ENCODE measurements around the gene HOGA1.

The HOGA1 gene

DNA sequence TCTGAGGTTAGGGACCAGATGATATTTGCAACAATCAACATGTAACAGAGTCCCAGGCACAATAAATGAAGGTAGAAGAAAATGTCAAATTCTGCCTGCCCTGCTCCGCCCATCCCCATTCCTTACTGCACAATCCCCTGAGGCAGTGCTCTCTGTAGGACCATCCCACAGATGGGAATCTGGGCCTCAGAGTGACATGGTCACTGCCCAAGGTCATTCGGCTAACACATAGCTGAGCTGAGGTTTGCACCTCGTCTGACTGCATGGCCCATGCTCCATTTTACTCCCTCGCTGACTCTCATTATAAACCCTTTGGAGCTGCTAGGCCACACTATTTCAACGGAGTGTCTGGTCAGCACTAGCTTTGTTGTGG is 1.2 kb downstream of the HOGA1 start:
- DNase-seq (ENCODE audit: low read depth) = no peak
- H3K4me3 ChIP-seq (ENCODE audit: low read depth, low read length) = no peak overlapping the region
- TF ChIP-seq, protein P1, sequence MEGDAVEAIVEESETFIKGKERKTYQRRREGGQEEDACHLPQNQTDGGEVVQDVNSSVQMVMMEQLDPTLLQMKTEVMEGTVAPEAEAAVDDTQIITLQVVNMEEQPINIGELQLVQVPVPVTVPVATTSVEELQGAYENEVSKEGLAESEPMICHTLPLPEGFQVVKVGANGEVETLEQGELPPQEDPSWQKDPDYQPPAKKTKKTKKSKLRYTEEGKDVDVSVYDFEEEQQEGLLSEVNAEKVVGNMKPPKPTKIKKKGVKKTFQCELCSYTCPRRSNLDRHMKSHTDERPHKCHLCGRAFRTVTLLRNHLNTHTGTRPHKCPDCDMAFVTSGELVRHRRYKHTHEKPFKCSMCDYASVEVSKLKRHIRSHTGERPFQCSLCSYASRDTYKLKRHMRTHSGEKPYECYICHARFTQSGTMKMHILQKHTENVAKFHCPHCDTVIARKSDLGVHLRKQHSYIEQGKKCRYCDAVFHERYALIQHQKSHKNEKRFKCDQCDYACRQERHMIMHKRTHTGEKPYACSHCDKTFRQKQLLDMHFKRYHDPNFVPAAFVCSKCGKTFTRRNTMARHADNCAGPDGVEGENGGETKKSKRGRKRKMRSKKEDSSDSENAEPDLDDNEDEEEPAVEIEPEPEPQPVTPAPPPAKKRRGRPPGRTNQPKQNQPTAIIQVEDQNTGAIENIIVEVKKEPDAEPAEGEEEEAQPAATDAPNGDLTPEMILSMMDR (conservative IDR thresholded peaks at IDR 0.05; ENCODE audit: low read depth, low read length) = no peak

DNA sequence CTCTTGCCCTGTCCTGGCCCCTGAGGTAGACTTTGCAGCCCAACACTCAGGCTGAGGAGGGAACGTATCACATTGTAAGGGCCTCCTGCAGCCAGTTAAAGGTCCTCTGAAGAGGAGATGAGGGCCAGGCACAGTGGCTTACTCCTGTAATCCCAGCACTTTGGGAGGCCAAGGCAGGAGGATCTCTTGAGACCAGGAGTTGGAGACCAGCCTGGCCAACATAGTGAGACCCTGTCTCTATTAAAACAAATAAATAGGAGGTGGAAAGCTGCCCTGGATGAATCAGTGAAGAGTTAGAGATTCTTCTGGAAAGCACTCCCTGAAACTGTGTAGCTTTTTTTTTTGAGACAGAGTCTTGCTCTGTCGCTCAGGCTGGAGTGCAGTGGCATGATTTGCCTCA is 3.0 kb downstream of the HOGA1 start:
- H3K4me3 ChIP-seq (ENCODE audit: low read depth, low read length) = no peak overlapping the region
- TF ChIP-seq, protein P1 (conservative IDR thresholded peaks at IDR 0.05; ENCODE audit: low read depth, low read length) = no peak
- no peak for DNase-seq (ENCODE audit: low read depth)

DNA sequence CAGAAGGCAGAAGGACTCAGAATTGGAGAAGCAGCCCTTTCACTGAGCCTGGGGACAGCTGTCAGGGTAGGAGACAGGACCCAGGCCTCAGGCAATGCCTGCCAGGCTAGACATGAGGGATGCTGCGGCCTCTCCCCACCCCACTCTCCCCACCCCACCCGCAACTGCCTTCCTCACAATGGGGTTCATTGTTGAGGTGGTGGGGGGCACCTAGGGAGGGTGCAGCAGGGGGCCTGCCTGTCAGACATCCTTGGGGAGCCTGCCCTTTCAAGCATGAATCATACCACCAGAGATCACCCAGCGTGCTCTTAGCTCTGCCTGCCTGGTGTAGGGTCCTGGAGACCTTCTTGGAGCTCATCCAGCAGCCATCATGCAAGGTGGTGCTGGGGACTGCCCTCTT is 5.3 kb downstream of the HOGA1 start, which contains the start of gene C10orf62:
C10orf62 (plus strand) TSS at position 243 of the 400 bp plus-strand sequence. CDS start 177 bp downstream, outside the sequence.
- no peak within 1 kb of the TSS for H3K4me3 ChIP-seq (ENCODE audit: low read depth, low read length)
- DNase-seq (ENCODE audit: low read depth) = no peak
- TF ChIP-seq, protein P1 (conservative IDR thresholded peaks at IDR 0.05; ENCODE audit: low read depth, low read length) = no peak

DNA sequence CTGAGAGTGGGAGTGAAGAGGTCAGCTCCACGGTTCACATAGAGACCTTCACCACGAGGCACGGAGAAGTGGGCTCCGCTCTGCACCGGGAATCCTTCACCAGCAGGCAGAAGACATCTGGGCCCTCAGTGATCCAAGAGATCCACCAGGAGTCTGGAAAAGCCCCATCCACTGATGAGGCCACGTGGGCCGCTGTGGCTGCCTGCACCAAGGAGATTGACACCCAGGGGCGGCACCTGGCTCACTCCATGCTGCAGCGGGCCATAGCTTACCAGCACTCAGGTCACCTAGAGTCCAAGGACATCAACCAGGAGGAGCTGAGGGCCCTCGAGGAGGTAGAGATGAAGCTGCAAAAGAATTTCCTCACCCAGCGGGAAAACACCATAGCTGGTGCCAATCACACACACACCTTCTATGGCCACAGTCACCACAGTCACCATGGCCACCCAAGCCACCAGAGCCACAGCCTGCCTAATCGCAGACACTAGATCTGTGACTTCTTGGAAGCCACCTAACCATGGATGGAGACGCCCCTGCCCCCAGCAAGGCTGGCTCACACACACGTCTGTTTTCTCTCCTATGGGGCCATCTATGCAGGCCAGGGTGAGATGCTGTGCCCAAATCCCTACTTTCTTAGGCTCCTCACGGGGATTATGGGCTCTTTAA is 6.0 kb downstream of the HOGA1 start:
- TF ChIP-seq, protein P1 (conservative IDR thresholded peaks at IDR 0.05; ENCODE audit: low read depth, low read length) = no peak
- DNase-seq (ENCODE audit: low read depth) = no peak

DNA sequence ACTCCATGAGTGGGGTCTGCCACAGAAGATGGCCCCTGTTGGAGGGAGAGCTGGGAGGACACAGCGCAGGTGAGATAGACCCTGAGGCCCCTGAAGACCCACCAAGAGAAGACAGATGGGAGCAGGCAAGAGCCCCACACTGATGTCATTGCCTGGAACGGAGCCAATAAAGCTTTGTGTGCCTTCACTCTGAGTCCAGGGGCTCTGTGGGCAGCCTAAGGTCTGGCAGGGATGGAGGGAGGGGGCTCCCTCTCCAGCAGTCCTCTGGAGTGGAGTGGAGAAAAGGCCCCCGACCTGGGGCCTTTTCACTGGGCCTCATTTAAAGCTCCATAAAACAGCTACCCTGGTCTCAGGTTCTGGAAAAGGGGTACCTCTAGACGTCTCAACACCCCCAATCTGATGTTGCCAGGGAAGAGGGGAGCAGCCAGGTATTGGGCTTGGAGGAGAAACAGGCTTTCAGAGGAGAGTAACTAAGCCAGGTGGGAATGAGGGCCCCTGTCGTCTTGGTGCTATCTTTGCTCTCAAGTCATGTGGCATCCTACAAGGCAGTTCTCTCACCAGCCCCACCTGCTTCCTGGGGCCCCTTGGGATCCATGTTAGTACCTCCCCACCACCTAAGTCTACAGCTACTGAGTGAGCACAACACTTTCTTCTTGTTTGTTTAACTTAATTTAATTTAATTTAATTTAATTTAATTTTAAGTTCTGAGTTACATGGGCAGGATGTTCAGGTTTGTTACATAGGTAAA is 6.7 kb downstream of the HOGA1 start:
- no peak for DNase-seq (ENCODE audit: low read depth)
- TF ChIP-seq, protein P1 (conservative IDR thresholded peaks at IDR 0.05; ENCODE audit: low read depth, low read length) = no peak
- H3K4me3 ChIP-seq (ENCODE audit: low read depth, low read length) = no peak overlapping the region

More for the DNA sequence above, 6.0 kb downstream of the HOGA1 start:
- H3K4me3 ChIP-seq (ENCODE audit: low read depth, low read length) = no peak overlapping the region

DNA sequence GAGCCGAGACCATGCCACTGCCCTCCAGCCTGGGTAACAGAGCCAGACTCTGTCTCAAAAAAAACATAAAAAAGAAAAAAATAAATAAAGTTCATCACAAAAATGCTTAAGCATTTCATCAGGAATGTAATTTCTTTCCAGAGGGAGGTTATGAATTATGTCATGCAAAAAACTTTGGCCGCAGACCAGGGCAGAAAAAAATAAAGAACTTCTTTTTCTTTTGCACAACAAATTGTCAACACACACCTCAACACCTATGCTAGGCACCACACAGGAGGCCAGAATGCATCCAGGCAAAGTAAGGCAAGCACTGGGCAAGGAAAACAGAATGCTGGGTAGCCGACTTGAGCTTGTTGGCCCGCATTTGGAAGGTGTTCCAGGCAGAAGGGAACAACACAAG is 9.2 kb downstream of the HOGA1 start:
- DNase-seq (ENCODE audit: low read depth) = peak; percentile 63
- TF ChIP-seq, protein P1 (conservative IDR thresholded peaks at IDR 0.05; ENCODE audit: low read depth, low read length) = no peak
- H3K4me3 ChIP-seq (ENCODE audit: low read depth, low read length) = no peak overlapping the region

Measured in choroid plexus epithelial cell (primary cell).